Measurements from ENCODE around the gene AP3S2.
A peak's percentile ranks its signal among the peaks of the same experiment; 100 is the strongest.

DNA sequence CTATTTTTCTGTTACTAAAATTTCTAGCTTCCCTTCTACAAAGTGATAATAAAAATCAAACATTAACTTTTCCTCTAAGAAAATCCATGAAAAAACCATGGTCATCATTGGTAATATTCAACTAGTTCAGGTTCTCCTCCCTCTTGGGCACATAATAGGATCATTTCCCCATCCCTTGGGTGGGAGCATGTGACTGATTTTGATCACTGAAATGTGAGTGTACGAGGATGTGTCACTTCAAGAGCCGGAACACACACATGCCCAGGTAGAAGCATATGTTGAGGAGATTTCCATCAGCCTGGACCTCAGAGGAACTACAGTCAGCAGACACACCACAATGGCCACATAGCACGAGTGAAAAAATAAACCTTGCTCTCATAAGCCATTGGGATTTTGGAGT is 36.1 kb downstream of the AP3S2 start:
- TF ChIP-seq, protein P1, sequence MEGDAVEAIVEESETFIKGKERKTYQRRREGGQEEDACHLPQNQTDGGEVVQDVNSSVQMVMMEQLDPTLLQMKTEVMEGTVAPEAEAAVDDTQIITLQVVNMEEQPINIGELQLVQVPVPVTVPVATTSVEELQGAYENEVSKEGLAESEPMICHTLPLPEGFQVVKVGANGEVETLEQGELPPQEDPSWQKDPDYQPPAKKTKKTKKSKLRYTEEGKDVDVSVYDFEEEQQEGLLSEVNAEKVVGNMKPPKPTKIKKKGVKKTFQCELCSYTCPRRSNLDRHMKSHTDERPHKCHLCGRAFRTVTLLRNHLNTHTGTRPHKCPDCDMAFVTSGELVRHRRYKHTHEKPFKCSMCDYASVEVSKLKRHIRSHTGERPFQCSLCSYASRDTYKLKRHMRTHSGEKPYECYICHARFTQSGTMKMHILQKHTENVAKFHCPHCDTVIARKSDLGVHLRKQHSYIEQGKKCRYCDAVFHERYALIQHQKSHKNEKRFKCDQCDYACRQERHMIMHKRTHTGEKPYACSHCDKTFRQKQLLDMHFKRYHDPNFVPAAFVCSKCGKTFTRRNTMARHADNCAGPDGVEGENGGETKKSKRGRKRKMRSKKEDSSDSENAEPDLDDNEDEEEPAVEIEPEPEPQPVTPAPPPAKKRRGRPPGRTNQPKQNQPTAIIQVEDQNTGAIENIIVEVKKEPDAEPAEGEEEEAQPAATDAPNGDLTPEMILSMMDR (IDR thresholded peaks at IDR 0.05), result no peak
- TF ChIP-seq POLR2A (IDR thresholded peaks at IDR 0.05), result peak in 2 of 3 donors; percentile 37 to 38
